CD4-positive, alpha-beta T cell treated with Interleukin-6 at 100 ng/mL for 8 hours (primary cell): ENCODE measurements around the gene CYB561A3.

Experiments used
- DNase-seq: peaks from one replicate; pipeline ENCODE4 v3.0.0-alpha.2; 2020; ENCODE audit warnings: mixed read lengths, low spot score

CYB561A3 gene

DNA sequence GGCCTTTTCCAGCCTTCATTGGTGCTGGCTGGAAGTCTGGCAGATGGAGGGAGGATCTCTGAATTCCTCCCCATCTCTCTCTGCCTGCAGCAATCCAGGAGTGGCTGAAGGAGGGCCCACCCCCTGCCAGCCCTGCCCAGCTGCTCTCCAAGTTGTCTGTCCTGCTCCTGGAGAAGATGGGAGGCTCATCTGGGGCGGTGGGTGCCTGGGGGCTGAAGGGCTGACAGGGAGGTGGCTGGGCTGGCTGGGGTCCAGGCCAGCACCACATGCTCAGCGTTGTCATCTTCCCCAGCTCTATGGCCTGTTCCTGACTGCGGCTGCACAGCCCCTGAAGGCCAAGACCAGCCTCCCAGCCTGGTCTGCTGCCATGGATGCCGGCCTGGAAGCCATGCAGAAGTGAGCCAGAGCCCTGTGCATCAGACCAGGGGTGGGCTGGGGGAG is 16.5 kb downstream of the CYB561A3 start:
- DNase-seq = no peak

DNA sequence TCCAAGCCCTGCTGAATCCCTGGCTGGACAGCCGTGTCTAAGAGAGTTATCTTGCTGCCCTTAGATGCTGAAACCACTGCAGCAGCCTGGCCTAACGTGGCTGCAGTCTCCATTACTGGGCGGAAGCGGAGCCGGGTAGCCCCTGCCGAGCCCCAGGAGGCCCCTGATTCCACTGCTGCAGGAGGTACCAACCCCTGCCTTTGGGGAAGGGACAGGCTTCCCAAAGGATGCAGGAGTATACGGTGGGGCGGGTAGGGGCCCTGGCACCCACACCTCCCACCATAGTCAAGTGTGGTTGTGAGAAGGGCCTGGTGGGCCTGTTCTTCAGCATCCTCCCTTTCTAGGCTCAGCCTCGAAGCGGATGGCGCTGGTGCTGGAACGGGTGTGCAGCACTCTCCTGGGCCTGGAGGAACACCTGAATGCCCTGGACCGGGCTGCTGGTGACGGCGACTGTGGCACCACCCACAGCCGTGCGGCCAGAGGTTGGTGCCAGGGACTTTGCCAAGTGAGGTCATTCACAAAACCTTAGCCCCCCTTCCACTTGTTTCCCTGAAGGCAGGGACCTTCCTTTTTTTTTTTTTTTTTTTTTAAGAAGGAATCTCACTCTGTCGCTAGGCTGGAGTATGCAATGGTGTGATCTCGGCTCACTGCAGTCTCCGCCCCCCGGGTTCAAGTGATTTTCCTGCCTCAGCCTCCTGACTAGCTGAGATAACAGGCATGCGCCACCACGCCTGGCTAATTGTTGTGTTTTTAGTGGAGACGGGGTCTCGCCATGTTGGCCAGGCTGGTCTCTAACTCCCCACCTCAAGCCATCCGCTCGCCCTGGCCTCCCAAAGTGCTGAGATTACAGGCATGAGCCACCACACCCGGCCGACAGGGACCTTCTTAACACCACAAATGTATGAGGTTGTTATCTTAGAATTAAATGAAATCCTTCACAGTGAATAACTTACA is 17.6 kb downstream of the CYB561A3 start:
- DNase-seq = no peak

DNA sequence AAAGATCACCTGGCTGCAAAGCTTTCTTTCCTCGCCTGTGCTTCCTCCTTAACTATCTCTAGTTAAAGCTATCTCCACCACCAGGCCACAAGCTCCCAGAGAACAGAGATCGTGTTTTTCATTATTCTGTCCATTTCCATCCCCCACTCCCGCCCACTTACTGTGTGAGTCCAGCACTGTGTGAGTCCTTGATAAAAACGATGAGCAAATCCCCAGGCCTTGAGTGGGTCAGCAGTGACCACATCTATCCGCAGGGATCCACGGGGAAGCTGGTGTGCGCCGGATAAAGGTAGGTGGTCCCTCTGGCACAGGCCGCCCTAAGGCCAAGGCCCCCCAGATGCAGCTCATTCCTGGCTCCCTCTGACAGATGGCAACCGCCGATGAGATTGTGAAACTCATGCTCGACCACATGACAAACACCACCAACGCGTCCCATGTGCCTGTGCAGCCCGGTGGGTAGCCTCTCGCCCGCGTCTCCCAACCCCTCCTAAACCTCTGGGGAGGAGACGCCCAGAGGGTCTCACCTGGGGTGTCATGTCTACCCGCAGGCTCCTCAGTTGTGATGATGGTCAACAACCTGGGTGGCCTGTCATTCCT is 19.4 kb downstream of the CYB561A3 start:
- DNase-seq = no peak

DNA sequence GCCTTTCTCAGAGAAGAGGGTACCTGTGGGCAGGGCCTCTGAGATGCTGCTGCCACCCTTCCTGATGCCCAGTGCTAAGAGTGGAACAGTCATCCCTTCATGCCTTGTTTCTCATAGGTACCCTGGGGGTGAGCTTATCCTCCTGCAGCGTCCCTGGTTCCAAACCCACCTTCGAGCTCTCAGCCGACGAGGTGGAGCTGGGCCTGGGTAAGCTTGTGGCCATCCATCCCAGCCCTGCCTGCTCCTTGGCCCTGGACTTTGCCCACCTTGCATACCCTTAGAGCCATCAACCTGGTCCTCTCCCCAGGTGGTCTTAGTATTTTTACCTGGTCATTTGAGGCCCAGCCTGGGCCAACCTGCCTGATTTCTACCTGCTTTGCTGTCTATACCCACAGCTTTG is 20.0 kb downstream of the CYB561A3 start:
- DNase-seq = no peak

DNA sequence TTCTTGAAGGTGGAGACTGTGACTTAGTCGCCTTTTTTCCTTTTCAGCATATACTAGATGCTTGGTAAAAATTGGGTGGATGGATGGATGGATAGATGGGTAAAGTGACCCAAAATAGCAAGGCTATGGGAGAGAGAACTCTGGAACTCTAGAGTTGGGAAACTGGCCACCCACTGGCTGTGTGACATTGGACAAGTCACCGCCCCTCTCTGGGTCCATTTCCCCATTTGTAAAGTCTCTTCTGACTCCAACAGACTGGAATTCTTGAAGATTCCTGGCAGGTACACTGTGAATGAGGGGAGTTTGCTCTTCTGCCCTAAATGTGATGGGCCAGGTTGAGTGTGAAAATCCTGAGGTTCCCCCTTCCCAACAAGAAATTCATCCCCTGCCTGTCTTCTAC is 20.7 kb downstream of the CYB561A3 start:
- no peak for DNase-seq

DNA sequence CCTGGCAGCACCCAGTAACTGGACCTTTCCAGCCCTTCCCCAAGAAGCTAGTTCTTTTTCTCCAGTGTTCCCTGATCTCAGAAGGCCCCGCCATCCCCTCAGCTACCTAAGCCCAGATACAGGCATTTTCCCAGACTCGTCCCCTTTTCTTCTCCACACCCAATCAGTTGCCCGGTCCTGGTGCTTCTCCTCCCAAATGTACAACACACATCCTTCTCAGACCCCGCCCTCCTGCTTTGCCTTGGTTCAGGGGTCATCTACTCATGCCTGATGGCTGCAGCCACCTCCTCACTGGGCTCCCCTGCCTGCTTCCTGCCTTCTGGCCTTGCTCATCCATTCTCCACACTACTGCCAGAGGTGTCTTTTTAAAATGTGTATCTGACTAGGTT is 22.2 kb downstream of the CYB561A3 start:
- DNase-seq = no peak

DNA sequence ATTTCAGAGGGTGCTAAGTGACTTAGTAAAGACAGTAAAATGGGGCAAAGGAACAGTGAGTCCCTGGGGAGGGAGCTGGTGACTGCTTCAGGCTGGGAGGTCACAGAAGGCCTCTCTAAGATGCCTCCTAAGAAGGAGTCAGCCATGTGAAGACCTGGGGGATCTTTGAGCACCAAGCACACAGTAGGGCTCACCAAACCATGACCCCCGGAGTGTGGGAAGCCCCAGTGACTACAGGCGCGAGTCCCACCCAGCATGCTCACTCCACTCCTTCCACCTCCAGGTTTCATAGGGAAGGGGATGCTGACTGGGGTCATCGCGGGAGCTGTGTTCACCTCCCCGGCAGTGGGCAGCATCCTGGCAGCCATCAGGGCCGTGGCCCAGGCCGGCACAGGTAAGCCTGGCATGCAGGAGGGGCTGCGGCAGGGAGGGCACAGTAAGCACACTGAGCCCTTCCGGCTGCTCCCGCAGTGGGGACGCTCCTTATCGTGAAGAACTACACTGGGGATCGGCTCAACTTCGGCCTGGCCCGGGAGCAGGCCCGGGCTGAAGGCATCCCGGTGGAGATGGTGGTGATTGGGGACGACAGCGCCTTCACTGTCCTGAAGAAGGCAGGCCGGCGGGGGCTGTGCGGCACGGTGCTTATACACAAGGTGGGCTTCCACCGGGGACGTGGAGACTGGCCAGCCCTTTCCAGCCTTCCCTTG is 22.7 kb downstream of the CYB561A3 start:
- DNase-seq = no peak

DNA sequence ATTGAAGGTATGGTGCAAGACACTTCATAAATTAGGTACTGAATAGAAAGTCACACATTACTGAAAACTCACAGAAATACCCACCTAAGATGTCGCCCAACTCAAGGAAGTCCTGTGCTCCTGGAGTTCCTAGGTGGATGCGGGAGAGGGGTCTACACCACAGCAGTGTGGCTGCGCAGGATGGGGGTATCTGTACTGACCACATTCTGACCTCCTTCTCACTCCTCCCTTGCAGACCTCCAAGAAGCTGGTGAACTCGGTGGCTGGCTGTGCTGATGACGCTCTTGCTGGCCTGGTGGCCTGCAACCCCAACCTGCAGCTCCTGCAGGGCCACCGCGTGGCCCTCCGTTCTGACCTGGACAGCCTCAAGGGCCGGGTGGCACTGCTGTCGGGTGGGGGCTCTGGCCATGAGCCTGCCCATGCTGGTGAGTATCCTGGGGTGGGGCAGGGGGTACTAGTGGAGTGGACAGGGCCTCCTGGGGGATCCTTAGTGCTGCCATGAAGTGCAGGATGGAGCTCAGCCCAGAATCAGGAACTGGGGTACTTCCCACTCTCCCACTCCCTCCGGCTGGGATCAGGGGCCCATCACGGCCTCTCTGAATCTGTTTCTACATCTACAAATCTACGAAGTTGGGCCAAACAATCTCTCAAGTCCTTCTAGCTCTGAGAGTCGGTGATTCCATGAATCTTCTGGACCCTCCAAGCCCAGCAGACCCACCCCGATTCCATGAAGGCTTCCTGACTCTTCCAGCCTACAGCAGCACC is 23.8 kb downstream of the CYB561A3 start:
- DNase-seq = no peak

DNA sequence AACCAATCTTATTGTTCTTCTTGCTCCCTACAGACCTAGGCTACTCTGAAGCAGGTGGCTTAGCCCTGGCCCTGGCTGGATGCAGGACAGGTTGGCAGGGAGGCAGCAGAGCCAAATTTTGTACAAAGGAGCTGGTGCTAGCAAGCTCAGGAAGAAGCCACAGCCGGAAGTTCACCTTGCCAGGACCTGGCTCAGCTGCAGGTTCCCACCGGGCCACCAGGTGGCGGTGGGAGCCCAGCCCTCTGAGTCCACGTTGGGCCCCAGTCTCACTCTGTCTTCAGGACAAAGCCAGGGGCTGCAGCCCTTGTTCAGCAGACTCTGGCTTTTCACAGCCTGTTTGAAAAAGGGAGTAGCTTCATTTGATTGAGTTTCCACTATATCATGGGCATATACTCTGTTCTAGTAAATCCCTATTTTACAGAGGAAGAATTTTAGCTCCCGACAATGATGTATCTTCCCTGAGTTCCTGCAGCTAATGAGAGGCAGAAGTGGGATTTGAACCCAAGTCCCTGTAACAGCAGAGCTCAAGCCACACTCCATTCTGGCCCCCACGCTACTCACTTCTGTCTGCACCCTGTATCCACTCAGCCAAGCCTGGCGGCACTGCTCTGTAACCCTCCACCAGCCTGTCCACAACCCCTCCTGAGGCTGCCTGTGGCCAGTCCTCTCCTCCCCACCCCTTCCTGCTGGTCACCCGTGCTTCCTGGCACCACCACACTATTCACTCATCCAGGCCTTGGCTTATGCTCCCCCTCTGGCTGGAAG is 25.3 kb downstream of the CYB561A3 start:
- peak; percentile 87 for DNase-seq

DNA sequence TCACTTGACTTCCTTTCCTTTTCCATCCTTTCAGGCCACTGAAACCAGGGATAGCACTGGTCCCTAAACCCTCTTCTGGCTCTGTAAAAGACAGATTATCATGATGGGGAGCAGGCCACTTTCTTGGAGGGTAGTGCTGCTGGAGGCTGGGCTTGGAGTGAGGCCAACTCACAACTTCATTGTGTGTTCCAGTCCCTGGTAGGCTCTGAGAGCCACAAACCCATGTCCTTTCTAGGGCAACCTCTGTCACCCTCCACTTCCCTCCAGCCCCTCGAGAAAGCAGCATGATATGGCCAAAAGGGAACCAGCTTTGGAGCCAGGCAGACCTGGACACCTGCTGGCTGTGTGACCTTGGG is 26.3 kb downstream of the CYB561A3 start:
- no peak for DNase-seq

DNA sequence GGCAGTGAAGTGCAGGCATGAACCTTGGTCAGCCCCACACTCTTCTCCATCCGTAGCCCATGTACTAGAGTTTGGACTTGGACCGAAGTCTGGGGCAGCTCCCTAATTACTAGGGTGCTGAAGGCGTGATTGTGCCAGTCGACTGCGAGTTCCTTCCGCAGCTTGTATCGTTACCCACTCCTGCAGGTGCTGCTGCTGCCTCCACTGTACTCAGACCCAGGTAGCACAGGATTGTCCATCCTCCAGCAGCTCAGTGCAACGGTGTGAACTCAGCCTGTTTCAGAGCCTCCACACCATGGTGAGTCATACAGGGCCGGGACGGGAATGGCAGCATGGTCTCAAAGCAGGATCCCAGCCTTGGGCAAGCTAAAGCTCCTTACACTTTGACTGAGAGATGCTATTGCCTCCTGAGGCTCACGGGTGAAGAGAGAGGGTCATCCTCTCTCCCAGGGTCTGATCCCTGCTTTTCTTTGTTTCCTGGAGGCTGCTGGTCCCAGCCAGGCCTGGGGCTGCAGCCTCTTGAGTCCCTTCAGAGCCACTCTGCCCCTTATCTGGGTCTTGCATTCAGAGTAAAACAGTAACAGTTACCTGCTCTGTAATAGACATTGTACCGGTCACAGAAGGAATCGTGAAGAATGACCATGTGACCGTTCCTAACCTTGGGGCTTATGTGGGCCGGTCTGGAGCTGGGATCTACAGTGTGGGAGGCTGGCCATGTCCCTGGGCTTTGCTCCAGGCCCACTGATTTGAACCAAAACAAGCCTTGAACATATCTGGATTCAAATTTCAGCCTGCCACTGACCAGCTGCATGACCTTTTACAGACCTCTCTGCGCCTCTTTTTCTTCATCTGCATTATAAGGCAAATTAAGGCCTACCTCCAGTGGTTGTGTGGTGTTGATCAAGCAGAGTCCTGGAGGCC is 27.0 kb downstream of the CYB561A3 start:
- no peak for DNase-seq

DNA sequence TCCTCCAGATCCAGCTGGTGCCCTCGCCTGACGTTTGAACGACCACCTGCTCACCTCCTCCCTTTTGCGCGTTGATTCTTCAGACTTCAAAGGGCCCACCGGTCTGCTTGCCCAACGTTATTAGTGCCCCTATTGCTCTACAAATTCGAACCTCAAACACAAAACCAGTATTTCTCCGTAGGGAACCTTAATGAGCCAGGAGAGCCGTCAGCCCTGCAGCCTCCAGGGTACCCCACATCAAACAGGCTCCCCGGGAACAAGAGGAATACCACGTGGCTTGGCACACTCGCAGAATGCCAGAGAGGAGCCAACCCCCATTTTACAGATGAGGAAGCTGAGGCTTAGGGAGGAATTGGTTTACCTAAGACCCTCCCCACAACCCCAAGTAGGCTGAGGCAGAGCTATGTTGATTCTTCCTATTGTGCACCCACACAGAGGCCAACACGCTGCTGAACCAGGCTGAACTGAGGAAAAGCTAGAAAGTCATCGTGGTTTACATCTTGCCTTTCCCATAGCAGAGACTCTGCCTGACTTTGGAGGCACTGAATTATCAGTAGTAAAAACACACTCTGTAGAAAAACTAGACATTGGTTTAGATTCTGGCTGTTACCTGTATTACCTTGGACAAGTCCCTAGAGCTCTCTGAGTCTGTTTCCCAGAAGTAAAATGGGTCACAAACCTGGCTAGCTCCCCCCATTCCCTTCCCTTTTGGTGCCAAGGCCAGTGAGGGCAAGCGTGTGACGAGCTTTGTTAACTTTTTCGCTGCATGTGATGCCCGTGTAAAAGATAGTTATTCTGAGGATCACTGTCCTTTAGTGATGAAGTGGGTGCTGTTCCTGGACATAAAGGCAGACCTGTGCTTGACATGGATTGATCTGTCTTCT is 27.9 kb downstream of the CYB561A3 start:
- no peak for DNase-seq

DNA sequence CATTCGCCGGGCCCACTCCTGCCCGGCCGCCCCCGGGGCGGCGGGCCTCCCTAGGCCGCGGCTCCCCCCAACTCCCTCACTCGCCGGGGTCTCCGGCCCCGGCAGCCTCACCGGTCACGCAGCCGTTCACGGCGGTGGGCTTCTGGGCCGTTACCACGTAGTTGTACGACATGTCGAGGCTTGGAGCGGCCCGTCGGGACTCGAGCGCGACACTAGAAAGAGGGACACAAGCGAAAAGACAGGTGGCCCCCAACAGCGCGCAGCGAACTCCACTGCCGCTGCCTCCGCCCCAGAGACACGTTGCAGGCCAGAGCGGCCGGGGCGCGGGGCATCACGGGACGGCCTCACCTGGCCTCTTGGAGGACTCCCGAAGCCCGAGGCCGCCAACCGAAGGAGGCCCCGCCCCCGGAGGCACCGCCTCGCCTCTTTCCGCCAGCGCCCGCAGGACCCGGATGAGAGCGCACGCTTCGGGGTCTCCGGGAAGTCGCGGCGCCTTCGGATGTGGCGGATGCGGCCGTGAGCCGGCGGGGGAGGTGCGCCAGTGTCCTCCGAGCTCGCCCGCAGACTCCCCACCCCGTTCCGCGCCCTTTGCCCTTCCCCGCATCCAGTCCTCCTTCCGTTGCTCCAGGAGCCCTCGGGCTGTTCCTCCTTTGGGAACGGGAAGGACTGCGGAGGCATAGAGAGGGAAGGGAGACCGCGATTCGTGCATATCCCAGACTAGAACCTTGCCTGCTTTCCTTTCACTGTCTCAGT is 28.7 kb downstream of the CYB561A3 start, which contains the start of the genes DDB1 and TKFC:
Gene DDB1, minus strand, starts transcription at position 309 of the 753 bp plus-strand sequence. Its CDS starts 137 bp downstream, at position 172.
Gene TKFC, plus strand, starts transcription at position 432 of the 753 bp plus-strand sequence. CDS start 1,501 bp downstream, outside the sequence.
- DNase-seq = peak; percentile 97

DNA sequence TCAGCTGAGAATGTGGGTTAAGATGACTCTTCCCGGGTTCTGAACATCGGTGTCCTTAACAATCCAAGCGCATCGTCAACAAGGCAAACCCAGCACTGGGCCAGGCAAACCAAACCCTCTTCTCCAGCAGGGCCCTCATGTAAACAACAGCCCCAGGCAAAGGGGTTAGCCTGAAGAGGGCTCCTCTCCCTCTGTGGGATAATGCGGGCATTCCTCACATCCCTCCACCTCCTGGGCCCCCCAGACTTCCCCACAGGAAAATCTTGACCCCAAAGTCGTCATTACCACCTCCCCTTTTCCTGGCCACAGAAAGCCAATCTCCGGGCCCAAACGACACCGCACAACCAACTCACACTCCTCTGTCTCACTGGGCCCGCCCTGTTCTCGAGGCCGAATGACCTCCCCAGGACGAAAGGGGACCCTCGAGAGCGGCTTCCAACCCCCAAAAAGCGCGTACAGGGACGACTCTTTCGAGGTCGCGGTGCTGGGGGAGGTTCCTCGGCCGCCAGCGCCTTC is 29.3 kb downstream of the CYB561A3 start:
- no peak for DNase-seq

DNA sequence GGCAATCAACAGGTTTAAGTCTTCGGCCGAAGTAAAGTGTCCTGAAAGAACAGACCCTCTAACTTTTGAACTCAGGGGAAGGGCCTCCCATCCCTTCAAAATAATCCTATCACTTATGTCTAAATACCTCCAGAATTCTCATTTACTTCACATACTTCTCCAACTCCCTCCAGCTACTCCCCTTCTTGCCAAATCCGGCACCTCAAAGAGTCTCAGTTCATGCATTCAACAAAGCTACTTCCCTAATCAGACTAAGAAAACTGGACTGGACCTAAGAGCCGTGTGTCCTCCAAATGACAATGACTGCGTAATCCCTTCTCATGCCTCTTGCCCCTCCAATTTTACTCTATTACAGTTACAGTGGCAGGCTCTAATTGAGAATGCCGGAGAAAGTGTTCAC is 30.0 kb downstream of the CYB561A3 start:
- DNase-seq = no peak

DNA sequence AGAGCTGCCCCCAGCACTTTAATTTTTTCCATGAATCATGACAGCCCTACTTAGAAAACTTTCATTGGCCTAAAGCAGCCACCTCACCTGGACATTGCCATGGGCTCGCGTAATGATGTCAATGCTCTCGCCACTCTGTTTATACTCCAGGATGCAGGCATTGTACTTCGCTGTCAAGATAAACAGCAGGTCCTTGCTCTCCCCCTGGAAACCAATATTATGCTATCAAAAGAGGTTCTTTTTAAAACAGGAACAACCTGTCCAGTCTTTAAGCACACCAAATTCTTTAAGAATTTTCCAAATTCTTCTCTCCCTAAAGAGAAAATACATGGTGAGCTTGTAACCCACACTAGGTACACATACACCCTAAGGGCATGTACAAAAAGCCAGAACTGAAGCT is 31.8 kb downstream of the CYB561A3 start:
- no peak for DNase-seq

DNA sequence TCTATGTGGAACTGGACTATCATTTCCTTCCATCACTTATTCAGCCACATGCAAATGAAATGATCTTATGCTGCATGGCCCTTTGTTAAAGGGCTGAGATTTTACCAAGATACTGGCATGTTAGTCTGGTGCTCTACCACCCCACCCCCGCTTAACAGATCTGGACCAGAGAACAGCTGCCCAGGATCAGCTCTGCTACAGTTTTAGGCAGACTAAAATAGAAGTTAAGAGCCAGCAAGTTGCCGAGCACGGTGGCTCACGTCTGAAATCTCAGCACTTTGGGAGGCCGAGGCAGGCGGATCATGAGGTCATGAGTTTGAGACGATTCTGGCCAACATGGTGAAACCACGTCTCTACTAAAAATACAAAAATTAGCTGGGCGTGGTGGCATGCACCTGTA is 33.3 kb downstream of the CYB561A3 start:
- DNase-seq = no peak

DNA sequence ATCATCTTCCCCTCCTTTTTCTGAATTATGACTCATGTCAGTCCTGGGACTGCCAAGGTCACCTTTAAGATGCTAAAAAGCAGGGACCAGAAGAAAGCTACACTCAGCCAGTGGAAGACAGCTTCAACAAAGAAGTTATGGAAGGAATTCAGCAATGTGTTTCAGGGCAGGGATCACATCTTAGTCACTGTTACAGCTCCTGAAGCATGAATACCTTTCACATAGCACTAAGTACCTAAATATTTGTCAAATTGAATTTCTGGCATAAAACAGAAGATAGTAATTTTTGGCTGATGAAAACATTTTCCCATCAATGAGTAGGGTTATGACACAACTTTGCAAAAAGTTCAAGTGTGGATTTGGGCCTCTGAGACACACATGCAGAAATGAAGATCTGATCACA is 34.0 kb downstream of the CYB561A3 start:
- DNase-seq = no peak
